Measurements from ENCODE around the gene SHANK2. TPM values are rescaled to one million over a fixed set of nuclear protein-coding genes. Genes with fewer than 3 reads are reported as not detected.
A peak's percentile ranks its signal among the peaks of the same experiment; 100 is the strongest.

SHANK2 gene
- total RNA-seq, 1 donor from 2014 or later, result 59.8 TPM

DNA sequence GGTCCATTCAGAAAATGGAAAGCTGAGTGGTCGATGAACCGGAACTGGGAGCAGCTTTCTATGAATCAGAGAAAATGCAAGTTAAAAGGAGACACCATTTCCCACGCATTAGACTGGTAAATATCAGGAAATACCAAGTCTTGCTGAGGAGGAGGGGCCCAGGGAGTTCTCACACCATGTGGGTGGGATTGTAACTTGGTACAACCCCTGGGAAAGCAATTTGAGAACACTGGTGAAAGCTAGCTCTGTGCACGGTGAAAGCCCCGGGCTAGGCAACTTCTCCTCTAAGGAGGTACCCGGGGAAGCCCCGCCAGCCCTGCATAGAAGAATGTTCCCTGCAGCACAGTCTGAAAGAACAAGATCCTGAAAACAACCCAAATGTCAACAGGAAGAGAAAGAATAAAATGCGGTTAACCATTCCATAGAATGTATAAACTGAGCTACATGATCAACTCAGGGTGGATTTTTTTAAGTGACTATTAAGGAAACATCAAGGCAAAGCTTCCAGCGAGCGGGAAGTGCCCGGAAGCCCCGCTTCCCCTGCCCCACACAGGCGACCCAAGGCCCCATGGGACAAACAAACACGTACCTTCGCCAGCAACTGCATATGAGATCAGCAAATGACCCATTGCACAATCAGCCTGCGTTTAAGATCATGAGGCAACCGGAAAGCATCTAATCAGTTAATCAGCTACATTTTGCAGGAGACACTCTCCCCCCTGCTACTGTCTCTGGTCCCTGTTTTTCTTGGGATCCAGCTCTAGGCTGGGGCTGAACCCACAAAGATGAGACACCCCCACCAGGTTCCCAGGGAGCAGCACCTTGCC, 11.3 kb downstream of the SHANK2 start:
- peaks cover 11% of the 10 kb centered on the region for H3K4me1 ChIP-seq
- intact Hi-C loops (cut with DNase I), result no loop called here
- H3K27me3 ChIP-seq (ENCODE audit: low read depth), result no peaks in the 10 kb centered on the region
- peaks cover 4% of the 10 kb centered on the region for H3K36me3 ChIP-seq
- ATAC-seq (peak; percentile 78 to 86), DNase-seq (peak; percentile 76)
- no peaks in the 10 kb centered on the region for H3K9me3 ChIP-seq
- H3K4me3 ChIP-seq, result peak overlapping the region; percentile 19
- peak overlapping the region; percentile 57 for H3K27ac ChIP-seq
- TF ChIP-seq, protein P1, sequence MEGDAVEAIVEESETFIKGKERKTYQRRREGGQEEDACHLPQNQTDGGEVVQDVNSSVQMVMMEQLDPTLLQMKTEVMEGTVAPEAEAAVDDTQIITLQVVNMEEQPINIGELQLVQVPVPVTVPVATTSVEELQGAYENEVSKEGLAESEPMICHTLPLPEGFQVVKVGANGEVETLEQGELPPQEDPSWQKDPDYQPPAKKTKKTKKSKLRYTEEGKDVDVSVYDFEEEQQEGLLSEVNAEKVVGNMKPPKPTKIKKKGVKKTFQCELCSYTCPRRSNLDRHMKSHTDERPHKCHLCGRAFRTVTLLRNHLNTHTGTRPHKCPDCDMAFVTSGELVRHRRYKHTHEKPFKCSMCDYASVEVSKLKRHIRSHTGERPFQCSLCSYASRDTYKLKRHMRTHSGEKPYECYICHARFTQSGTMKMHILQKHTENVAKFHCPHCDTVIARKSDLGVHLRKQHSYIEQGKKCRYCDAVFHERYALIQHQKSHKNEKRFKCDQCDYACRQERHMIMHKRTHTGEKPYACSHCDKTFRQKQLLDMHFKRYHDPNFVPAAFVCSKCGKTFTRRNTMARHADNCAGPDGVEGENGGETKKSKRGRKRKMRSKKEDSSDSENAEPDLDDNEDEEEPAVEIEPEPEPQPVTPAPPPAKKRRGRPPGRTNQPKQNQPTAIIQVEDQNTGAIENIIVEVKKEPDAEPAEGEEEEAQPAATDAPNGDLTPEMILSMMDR (IDR thresholded peaks at IDR 0.05), result no peak

DNA sequence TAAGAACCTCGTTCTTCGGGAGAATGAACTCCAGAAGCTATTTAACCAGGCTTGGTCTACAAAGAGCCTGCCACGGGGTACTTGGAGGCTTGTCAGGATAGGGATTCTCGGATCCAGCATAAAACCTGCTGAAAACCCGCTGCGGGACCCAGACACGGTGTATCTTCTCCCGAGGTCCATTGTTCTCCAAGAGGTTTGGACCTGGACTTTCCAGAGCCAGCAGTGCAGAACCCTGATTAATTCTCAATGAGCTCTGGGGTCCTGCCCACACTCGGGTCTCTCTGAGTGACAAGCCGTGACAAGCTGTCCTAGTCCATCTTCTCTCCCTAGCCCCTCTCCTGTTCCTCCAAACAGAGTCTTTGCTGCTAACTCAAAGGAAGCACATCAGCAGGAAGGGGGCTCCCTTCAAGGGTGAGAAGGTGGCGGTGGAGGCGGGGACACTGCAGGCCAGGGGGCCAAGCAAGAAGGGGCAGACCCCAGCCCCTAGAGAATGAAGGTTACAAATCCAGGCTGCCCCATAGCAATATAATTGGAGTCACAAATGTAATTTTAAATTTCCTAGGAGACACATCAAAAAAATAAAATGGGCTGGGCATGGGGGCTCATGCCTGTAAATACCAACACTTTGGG, 12.2 kb downstream of the SHANK2 start:
- ATAC-seq, result no peak
- Histone ChIP-seq H3K4me3 (no peak overlapping the region), H3K27ac (no peak overlapping the region), H3K27me3 (ENCODE audit: low read depth) (no peaks in the 10 kb centered on the region), H3K4me1 (peaks cover 11% of the 10 kb centered on the region), H3K9me3 (no peaks in the 10 kb centered on the region), H3K36me3 (peaks cover 4% of the 10 kb centered on the region)
- TF ChIP-seq, protein P1 (IDR thresholded peaks at IDR 0.05), result no peak
- intact Hi-C loops (cut with DNase I), result no loop called here
- no peak for DNase-seq

DNA sequence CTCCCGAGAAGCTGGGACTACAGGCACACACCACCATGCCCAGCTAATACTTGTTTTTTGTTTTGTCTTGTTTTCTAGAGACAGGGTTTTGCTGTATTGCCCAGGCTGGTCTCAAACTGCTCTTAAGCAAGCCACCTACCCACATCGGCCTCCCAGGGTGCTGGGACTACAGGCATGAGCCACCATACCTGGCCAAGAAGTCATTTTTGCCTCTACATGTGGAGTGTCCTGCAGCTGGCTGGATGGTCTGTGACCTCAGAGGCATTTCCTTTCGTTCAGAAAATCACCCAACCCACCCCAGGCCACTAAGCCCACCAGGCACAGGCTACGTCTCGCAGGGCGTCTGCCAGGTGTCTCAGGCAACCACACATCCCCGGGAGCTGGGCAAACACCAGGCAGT, 12.8 kb downstream of the SHANK2 start:
- ATAC-seq, result no peak
- intact Hi-C loops (cut with DNase I), result no loop called here
- no peak for DNase-seq
- Histone ChIP-seq H3K27ac (no peak overlapping the region), H3K36me3 (peaks cover 4% of the 10 kb centered on the region), H3K4me3 (no peak overlapping the region), H3K9me3 (no peaks in the 10 kb centered on the region), H3K27me3 (ENCODE audit: low read depth) (no peaks in the 10 kb centered on the region), H3K4me1 (peaks cover 11% of the 10 kb centered on the region)
- TF ChIP-seq, protein P1 (IDR thresholded peaks at IDR 0.05), result no peak

DNA sequence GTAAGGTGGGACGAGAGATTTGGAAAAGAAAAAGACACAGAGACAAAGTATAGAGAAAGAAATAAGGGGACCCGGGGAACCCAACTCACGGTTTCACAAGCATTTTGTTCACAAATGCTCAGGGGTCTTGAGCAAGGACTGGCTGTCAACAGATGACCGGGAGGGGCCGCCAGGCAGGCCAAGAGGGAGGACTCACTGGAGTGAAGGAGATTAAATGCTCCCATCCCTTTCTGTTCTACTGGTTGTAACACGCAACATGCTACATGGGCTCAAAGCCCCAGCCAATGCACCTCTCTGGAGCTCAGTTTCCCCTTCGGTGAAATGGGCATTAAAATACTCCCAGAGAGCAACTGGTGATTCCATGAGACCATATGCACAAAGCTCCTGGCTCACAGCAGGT, 13.4 kb downstream of the SHANK2 start:
- peaks cover 4% of the 10 kb centered on the region for H3K36me3 ChIP-seq
- H3K27me3 ChIP-seq (ENCODE audit: low read depth), result no peaks in the 10 kb centered on the region
- H3K4me3 ChIP-seq, result no peak overlapping the region
- peaks cover 11% of the 10 kb centered on the region for H3K4me1 ChIP-seq
- H3K9me3 ChIP-seq, result no peaks in the 10 kb centered on the region
- DNase-seq, result no peak
- intact Hi-C loops (cut with DNase I), result no loop called here
- no peak overlapping the region for H3K27ac ChIP-seq
- TF ChIP-seq, protein P1 (IDR thresholded peaks at IDR 0.05), result no peak
- no peak for ATAC-seq

DNA sequence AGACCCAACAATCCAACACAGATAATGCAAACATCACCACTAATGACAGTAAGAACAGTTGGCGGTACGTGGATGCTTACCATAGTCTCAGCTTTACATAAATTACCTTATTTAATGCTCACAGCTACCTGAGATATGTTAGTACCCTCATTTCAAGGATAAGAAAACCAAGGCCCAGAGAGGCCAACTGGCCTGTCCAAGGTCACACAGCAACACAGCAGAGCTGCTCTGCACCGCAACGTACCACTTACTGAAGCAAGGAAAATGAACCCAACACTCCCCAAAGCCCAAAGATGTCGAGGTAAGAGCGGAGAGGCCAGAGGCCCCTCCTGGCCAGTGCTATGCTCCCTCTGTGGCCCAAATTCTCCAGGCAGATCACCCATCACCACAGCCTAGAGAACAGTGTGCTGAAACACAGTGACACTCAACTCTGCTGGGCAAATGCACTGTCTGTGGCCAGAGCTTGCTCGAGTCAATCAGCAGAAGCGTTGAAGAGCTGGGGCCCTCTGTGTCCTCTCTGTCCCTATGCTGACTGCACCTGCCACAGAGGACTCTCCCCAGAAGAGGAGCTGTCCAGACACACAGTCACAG, 14.0 kb downstream of the SHANK2 start:
- DNase-seq (no peak), ATAC-seq (no peak)
- H3K4me1 ChIP-seq, result peaks cover 11% of the 10 kb centered on the region
- H3K27ac ChIP-seq, result no peak overlapping the region
- H3K36me3 ChIP-seq, result peaks cover 4% of the 10 kb centered on the region
- intact Hi-C loops (cut with DNase I), result no loop called here
- no peak overlapping the region for H3K4me3 ChIP-seq
- H3K27me3 ChIP-seq (ENCODE audit: low read depth), result no peaks in the 10 kb centered on the region
- H3K9me3 ChIP-seq, result no peaks in the 10 kb centered on the region
- TF ChIP-seq, protein P1 (IDR thresholded peaks at IDR 0.05), result no peak

All from lower lobe of right lung (tissue), 2 donors.